Measurements from ENCODE around the gene ZNF80. TPM values are rescaled to one million over a fixed set of nuclear protein-coding genes. Genes with fewer than 3 reads are reported as not detected.
A peak's percentile ranks its signal among the peaks of the same experiment; 100 is the strongest.

The ZNF80 gene
- total and polyA plus RNA-seq, 2 of the 8 experiments (the other 6 are each of a cell fraction or from before 2014, with no cell fraction given) = not detected

DNA sequence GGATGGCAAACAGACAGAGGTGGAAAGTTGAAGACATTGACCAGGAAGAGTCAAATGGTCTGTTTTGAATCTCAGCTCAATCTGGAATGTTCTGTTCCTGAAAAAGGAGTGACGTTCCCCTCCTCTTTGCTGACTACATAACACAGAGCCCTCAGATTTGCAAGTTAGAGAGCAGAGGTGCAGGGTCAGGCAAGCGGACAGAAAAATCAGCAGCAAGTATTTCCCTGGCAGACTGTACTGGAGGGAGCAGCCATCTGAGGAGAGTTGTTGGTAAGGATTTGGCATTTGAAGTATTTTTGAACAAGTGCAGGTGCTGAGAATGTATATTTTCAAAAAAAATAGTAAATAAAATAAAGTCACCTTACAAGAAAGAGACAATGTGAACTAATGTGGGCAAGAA lies 17.6 kb downstream of the ZNF80 start:
- H3K36me3 ChIP-seq (ENCODE audit: control insufficient read depth in 2 of 4, insufficient read depth in 4 of 4, low read length in 3 of 4) = no peaks in the 10 kb centered on the region
- no peak overlapping the region for H2BK5ac ChIP-seq (ENCODE audit: low read depth, low read length)
- H2BK120ac ChIP-seq (replicated peaks; ENCODE audit: low read depth, low read length) = no peak overlapping the region
- H3K14ac ChIP-seq (ENCODE audit: insufficient read length) = no peak overlapping the region
- no peak overlapping the region for H4K8ac ChIP-seq (ENCODE audit: extremely low read depth, insufficient read depth, low read length)
- no peak overlapping the region for H3K18ac ChIP-seq (ENCODE audit: extremely low read depth, low read length)
- H3K4ac ChIP-seq (replicated peaks; ENCODE audit: insufficient read length, low read depth, low read length) = no peak overlapping the region
- no peak overlapping the region for H4K5ac ChIP-seq (ENCODE audit: insufficient read length, low read depth, low read length)
- H3K9ac ChIP-seq (replicated peaks in 1 of 4; ENCODE audit: extremely low read depth in 1 of 4, low read depth in 3 of 4, low read length in 3 of 4) = no peak overlapping the region
- H2BK12ac ChIP-seq (ENCODE audit: low read depth, low read length) = no peak overlapping the region
- H4K20me1 ChIP-seq (replicated peaks in 1 of 2; ENCODE audit: control insufficient read depth in 1 of 2, insufficient read depth in 2 of 2, low read length in 2 of 2) = no peaks in the 10 kb centered on the region
- H3K27me3 ChIP-seq (replicated peaks in 1 of 4; ENCODE audit: control insufficient read depth in 3 of 4, extremely low read depth in 1 of 4, insufficient read depth in 3 of 4, low read length in 3 of 4) = peaks cover 0 to 4% (median 1%) of the 10 kb centered on the region in 4 experiments; a peak in 3 of 7 replicates
- no peak overlapping the region for H4K91ac ChIP-seq (replicated peaks; ENCODE audit: insufficient read length, low read length)
- H3K23ac ChIP-seq (ENCODE audit: insufficient read length) = no peak overlapping the region
- no peaks in the 10 kb centered on the region for H3K79me2 ChIP-seq (ENCODE audit: control insufficient read depth in 1 of 2, insufficient read depth in 2 of 2, low read length in 2 of 2)
- no peak overlapping the region for H2BK15ac ChIP-seq (ENCODE audit: low read length)
- H3K9me3 ChIP-seq (ENCODE audit: insufficient read depth in 2 of 2, low read depth in 1 of 2, low read length in 1 of 2) = peaks cover 4 to 6% of the 10 kb centered on the region in 2 experiments; a peak in 3 of 4 replicates
- ChIA-PET CTCF (ENCODE audit: partially characterized antibody) (no interaction called here), POLR2A (ENCODE audit: partially characterized antibody) (no interaction called here)
- no peaks in the 10 kb centered on the region for H3K79me1 ChIP-seq (ENCODE audit: low read depth, low read length)
- FAIRE-seq = no peak
- WGBS, 2 experiments (ENCODE audit: extremely low coverage in 1 of 2, insufficient coverage in 1 of 2, insufficient read length in 1 of 2, insufficient replicate concordance in 2 of 2, low coverage in 1 of 2, low lambda C conversion rate in 2 of 2, missing lambda C conversion rate in 1 of 2) = 76% methylated on average over 2 of the region's 2 CpGs; no CpG with 5 or more reads in 1 of the 2 experiments
- no peaks in the 10 kb centered on the region for H3K23me2 ChIP-seq (ENCODE audit: low read depth, low read length)
- no peak overlapping the region for H3K56ac ChIP-seq (replicated peaks; ENCODE audit: insufficient read length, low read depth, low read length)
- H3K27ac ChIP-seq (ENCODE audit: low read depth, low read length) = no peak overlapping the region
- DNase-seq (ENCODE audit: low read depth in 1 of 2, low spot score in 2 of 2) = no peak
- no peak overlapping the region for H2BK20ac ChIP-seq (ENCODE audit: low read length)
- H3K4me3 ChIP-seq (ENCODE audit: extremely low read depth in 1 of 4, insufficient read depth in 2 of 4, low read depth in 3 of 4, low read length in 4 of 4) = no peak overlapping the region
- H3K4me1 ChIP-seq (replicated peaks in 1 of 4; ENCODE audit: control insufficient read depth in 3 of 4, insufficient read depth in 4 of 4, low read length in 3 of 4) = peaks cover 0 to 9% (median 2%) of the 10 kb centered on the region in 4 experiments; a peak in 4 of 7 replicates
- no peak overlapping the region for H2AK5ac ChIP-seq (ENCODE audit: low read depth, low read length)
- H3K4me2 ChIP-seq (ENCODE audit: insufficient read depth in 1 of 2, low read depth in 2 of 2, low read length in 2 of 2) = no peak overlapping the region
- H2AFZ ChIP-seq (ENCODE audit: low read length) = peak overlapping the region; percentile 36; the same call in 1 of the 2 replicates
- no peak for TF ChIP-seq JUN (IDR thresholded peaks at IDR 0.05; ENCODE audit: low read depth, low read length)
- TF ChIP-seq SRF (IDR thresholded peaks at IDR 0.05; ENCODE audit: low read depth, low read length) = no peak
- no peak for TF ChIP-seq SP2 (IDR thresholded peaks at IDR 0.05; ENCODE audit: low read length)
- TF ChIP-seq HDAC2 (IDR thresholded peaks at IDR 0.05; ENCODE audit: borderline replicate concordance in 1 of 2, low read depth in 2 of 2, low read length in 2 of 2) = no peak
